NCI-H82 treated with DMSO at 0.1 percent for 48 hours (cell line): ENCODE results near the gene GPC5.

Experiments used
- DNase-seq: peaks from one replicate; lab custom pipeline; 2025; ENCODE audit not compliant: unreplicated experiment; lab: John Stamatoyannopoulos, UW

GPC5 gene

GRCh38 chr13:92901739-92902138, 1503.3 kb downstream of the GPC5 start:
- DNase-seq = no peak

GRCh38 chr13:92912629-92913028, 1514.2 kb downstream of the GPC5 start:
- no peak for DNase-seq

- DNase-seq = no peak
Measured at GRCh38 chr13:92913840-92914239, 1515.4 kb downstream of the GPC5 start.
